OCI-LY3 (cell line): ENCODE data around the gene STX4.

Source experiments
- EZH2phosphoT487 ChIP-seq: fragments of 200-600 bp; shearing (Covaris generic); IDR thresholded peaks from 2 replicates; pipeline ENCODE4 v1.6.1; 2018; ENCODE audit warnings: antibody characterized with exemption, mixed run types, low read depth
- TF ChIP-seq, protein P1 (sequence below): fragments of 200-600, 300-600 bp; sonication (generic); IDR thresholded peaks from 2 replicates; pipeline ENCODE4 v1.5.1; 2014; ENCODE audit warnings: antibody characterized with exemption, low read length, low read depth

DNA sequence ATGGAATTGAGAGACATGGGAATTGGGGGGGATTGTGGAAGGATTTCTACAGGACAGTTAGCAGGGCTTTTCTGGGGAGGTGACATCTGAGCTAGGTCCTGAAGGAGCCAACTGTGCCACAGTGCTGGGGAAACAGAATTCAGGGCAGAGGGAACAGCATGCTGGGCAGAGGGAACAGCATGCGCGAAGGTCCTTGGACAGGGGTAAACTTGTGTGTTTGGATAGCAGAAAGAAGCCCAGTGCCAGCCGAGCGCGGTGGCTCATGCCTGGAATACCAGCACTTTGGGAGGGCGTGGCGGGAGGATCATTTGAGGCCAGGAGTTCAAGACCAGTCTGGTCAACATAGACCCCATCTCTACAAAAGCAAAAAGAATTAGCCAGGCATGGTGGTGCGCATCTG lies 26.8 kb upstream of the STX4 start:
- TF ChIP-seq, protein P1, sequence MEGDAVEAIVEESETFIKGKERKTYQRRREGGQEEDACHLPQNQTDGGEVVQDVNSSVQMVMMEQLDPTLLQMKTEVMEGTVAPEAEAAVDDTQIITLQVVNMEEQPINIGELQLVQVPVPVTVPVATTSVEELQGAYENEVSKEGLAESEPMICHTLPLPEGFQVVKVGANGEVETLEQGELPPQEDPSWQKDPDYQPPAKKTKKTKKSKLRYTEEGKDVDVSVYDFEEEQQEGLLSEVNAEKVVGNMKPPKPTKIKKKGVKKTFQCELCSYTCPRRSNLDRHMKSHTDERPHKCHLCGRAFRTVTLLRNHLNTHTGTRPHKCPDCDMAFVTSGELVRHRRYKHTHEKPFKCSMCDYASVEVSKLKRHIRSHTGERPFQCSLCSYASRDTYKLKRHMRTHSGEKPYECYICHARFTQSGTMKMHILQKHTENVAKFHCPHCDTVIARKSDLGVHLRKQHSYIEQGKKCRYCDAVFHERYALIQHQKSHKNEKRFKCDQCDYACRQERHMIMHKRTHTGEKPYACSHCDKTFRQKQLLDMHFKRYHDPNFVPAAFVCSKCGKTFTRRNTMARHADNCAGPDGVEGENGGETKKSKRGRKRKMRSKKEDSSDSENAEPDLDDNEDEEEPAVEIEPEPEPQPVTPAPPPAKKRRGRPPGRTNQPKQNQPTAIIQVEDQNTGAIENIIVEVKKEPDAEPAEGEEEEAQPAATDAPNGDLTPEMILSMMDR = no peak
- TF ChIP-seq EZH2phosphoT487 = no peak
